Measurements from ENCODE around the gene PRND. TPM values are rescaled to one million over a fixed set of nuclear protein-coding genes. Genes with fewer than 3 reads are reported as not detected.

Gene PRND
- total RNA-seq, 1 donor from 2014 or later = not detected

GRCh38 chr20:4681401-4681800 lies 40.3 kb upstream of the PRND start:
- peaks cover 2% of the 10 kb centered on the region for H3K27me3 ChIP-seq (ENCODE audit: insufficient read depth, low read length)
- H3K27me3 Mint-ChIP-seq (ENCODE audit: low read depth, unreplicated experiment) = peaks cover 38% of the 10 kb centered on the region
- H3K27ac Mint-ChIP-seq (ENCODE audit: unreplicated experiment) = no peak overlapping the region
- no peak overlapping the region for H3K9ac ChIP-seq (ENCODE audit: low read length)
- DNase-seq (ENCODE audit: low read depth) (no peak), FAIRE-seq (no peak)
- no peaks in the 10 kb centered on the region for H3K9me3 Mint-ChIP-seq (ENCODE audit: unreplicated experiment)
- peaks cover 6% of the 10 kb centered on the region for H3K4me1 ChIP-seq (ENCODE audit: insufficient read depth, low read length)
- H3K4me3 Mint-ChIP-seq (ENCODE audit: unreplicated experiment) = no peak overlapping the region
- no peaks in the 10 kb centered on the region for H3K36me3 Mint-ChIP-seq (ENCODE audit: low read depth, unreplicated experiment)
- H3K4me3 ChIP-seq (ENCODE audit: insufficient read depth, low read depth, low read length) = no peak overlapping the region
- H4K20me1 ChIP-seq (ENCODE audit: insufficient read depth, low read length) = no peaks in the 10 kb centered on the region
- no peak overlapping the region for H3K4me2 ChIP-seq (ENCODE audit: low read length)
- H3K79me2 ChIP-seq (ENCODE audit: insufficient read depth, low read length) = peaks cover 2% of the 10 kb centered on the region
- H3K36me3 ChIP-seq (ENCODE audit: insufficient read depth, low read length) = no peaks in the 10 kb centered on the region
- TF ChIP-seq CTCF (IDR thresholded peaks at IDR 0.05; ENCODE audit: insufficient read depth, low read depth, low read length) = no peak
- no peak for TF ChIP-seq EZH2 (IDR thresholded peaks at IDR 0.05; ENCODE audit: insufficient read depth, low read length)
- H3K27ac ChIP-seq (ENCODE audit: low read depth, low read length) = no peak overlapping the region
- H2AFZ ChIP-seq (ENCODE audit: low read depth, low read length) = no peak overlapping the region
- no peaks in the 10 kb centered on the region for H3K9me3 ChIP-seq (ENCODE audit: insufficient read depth, low read depth, low read length)
- H3K4me1 Mint-ChIP-seq (ENCODE audit: low read depth, unreplicated experiment) = peaks cover 10% of the 10 kb centered on the region

DNA sequence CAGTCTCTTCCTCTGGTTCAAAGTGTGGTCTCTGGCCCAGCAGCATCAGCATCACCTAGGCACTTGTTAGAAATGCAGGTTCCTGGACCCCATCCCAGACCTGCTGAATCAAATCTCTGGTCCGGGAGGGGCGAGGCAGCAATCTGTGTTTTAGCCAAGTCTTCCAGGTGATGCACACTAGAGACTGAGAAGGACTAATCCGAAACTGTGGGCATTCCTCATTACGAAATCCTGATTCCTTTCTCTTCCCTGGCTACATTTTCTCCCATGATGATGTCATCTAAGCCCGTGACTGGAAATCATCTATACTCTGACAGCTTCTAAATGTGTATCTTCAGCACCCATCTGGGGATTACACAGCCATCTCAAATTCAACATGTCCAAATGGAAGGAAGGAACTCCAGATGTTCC lies 39.7 kb upstream of the PRND start:
- Mint-ChIP-seq H3K27ac (ENCODE audit: unreplicated experiment) (no peak overlapping the region), H3K4me1 (ENCODE audit: low read depth, unreplicated experiment) (peaks cover 10% of the 10 kb centered on the region), H3K4me3 (ENCODE audit: unreplicated experiment) (no peak overlapping the region), H3K27me3 (ENCODE audit: low read depth, unreplicated experiment) (peaks cover 38% of the 10 kb centered on the region), H3K36me3 (ENCODE audit: low read depth, unreplicated experiment) (no peaks in the 10 kb centered on the region), H3K9me3 (ENCODE audit: unreplicated experiment) (no peaks in the 10 kb centered on the region)
- DNase-seq (ENCODE audit: low read depth) (peak; percentile 34), FAIRE-seq (peak; percentile 9)
- Histone ChIP-seq H3K4me3 (ENCODE audit: insufficient read depth, low read depth, low read length) (no peak overlapping the region), H2AFZ (ENCODE audit: low read depth, low read length) (no peak overlapping the region), H3K4me2 (ENCODE audit: low read length) (no peak overlapping the region), H3K36me3 (ENCODE audit: insufficient read depth, low read length) (no peaks in the 10 kb centered on the region), H4K20me1 (ENCODE audit: insufficient read depth, low read length) (no peaks in the 10 kb centered on the region), H3K27ac (ENCODE audit: low read depth, low read length) (no peak overlapping the region), H3K27me3 (ENCODE audit: insufficient read depth, low read length) (peaks cover 2% of the 10 kb centered on the region), H3K9ac (ENCODE audit: low read length) (no peak overlapping the region), H3K79me2 (ENCODE audit: insufficient read depth, low read length) (peaks cover 2% of the 10 kb centered on the region), H3K4me1 (ENCODE audit: insufficient read depth, low read length) (peaks cover 6% of the 10 kb centered on the region), H3K9me3 (ENCODE audit: insufficient read depth, low read depth, low read length) (no peaks in the 10 kb centered on the region)
- no peak for TF ChIP-seq EZH2 (IDR thresholded peaks at IDR 0.05; ENCODE audit: insufficient read depth, low read length)
- TF ChIP-seq CTCF (IDR thresholded peaks at IDR 0.05; ENCODE audit: insufficient read depth, low read depth, low read length) = no peak

GRCh38 chr20:4682682-4683081 lies 39.0 kb upstream of the PRND start:
- Histone ChIP-seq H3K9me3 (ENCODE audit: insufficient read depth, low read depth, low read length) (no peaks in the 10 kb centered on the region), H3K36me3 (ENCODE audit: insufficient read depth, low read length) (no peaks in the 10 kb centered on the region), H3K9ac (ENCODE audit: low read length) (no peak overlapping the region), H3K4me2 (ENCODE audit: low read length) (no peak overlapping the region), H3K27ac (ENCODE audit: low read depth, low read length) (no peak overlapping the region), H3K79me2 (ENCODE audit: insufficient read depth, low read length) (peaks cover 7% of the 10 kb centered on the region), H3K4me3 (ENCODE audit: insufficient read depth, low read depth, low read length) (no peak overlapping the region), H3K27me3 (ENCODE audit: insufficient read depth, low read length) (peaks cover 2% of the 10 kb centered on the region), H2AFZ (ENCODE audit: low read depth, low read length) (no peak overlapping the region), H3K4me1 (ENCODE audit: insufficient read depth, low read length) (peaks cover 6% of the 10 kb centered on the region), H4K20me1 (ENCODE audit: insufficient read depth, low read length) (peaks cover 5% of the 10 kb centered on the region)
- DNase-seq (ENCODE audit: low read depth) = no peak
- Mint-ChIP-seq H3K27me3 (ENCODE audit: low read depth, unreplicated experiment) (peaks cover 38% of the 10 kb centered on the region), H3K9me3 (ENCODE audit: unreplicated experiment) (no peaks in the 10 kb centered on the region), H3K27ac (ENCODE audit: unreplicated experiment) (no peak overlapping the region), H3K4me3 (ENCODE audit: unreplicated experiment) (no peak overlapping the region), H3K36me3 (ENCODE audit: low read depth, unreplicated experiment) (no peaks in the 10 kb centered on the region), H3K4me1 (ENCODE audit: low read depth, unreplicated experiment) (peaks cover 10% of the 10 kb centered on the region)
- TF ChIP-seq CTCF (IDR thresholded peaks at IDR 0.05; ENCODE audit: insufficient read depth, low read depth, low read length) = no peak
- TF ChIP-seq EZH2 (IDR thresholded peaks at IDR 0.05; ENCODE audit: insufficient read depth, low read length) = no peak
- no peak for FAIRE-seq
